Spleen (tissue), 11 donors: Measurements from ENCODE around the gene APOC4. TPM values are rescaled to one million over a fixed set of nuclear protein-coding genes. Genes with fewer than 3 reads are reported as not detected.
A peak's percentile ranks its signal among the peaks of the same experiment; 100 is the strongest.

Source experiments
- DNase-seq: peaks from one replicate; pipeline ENCODE4 v3.0.0-alpha.2; 2020
- H3K27ac ChIP-seq, 8 donors: fragments of 200-600 bp; sonication (generic) in 7 of 8; 1 replicate in 4 of 8; 2 replicates in 4 of 8; pipeline versions ENCODE4 v1.5.0 to v1.8.0; 2016 to 2021; ENCODE audit warnings: inconsistent platforms in 4 of 8, mild to moderate bottlenecking in 4 of 8, moderate library complexity in 1 of 8
- H3K27me3 ChIP-seq, 7 donors: fragments of 200-600 bp; sonication (generic) in 6 of 7; replicated peaks in 1 of 7; 1 replicate in 4 of 7; 2 replicates in 3 of 7; pipeline versions ENCODE4 v1.5.0 to v1.8.0; 2016 to 2021; ENCODE audit warnings: inconsistent platforms in 3 of 7, mild to moderate bottlenecking in 1 of 7
- H3K36me3 ChIP-seq, 6 donors: fragments of 200-600 bp; sonication (generic) in 5 of 6; 1 replicate in 4 of 6; 2 replicates in 2 of 6; pipeline versions ENCODE4 v1.5.0 to v1.8.0; 2016 to 2021; ENCODE audit warnings: inconsistent platforms in 2 of 6
- H3K4me1 ChIP-seq, 6 donors: fragments of 200-600 bp; sonication (generic) in 5 of 6; 1 replicate in 3 of 6; 2 replicates in 3 of 6; pipeline versions ENCODE4 v1.5.0 to v1.8.0; 2016 to 2021; ENCODE audit warnings: inconsistent platforms in 3 of 6
- H3K4me3 ChIP-seq, 8 donors: fragments of 200-600 bp; sonication (generic) in 7 of 8; 1 replicate in 4 of 8; 2 replicates in 4 of 8; pipeline versions ENCODE4 v1.5.0 to v1.8.0; 2016 to 2021; ENCODE audit warnings: inconsistent platforms in 4 of 8, mild to moderate bottlenecking in 4 of 8, moderate library complexity in 2 of 8
- H3K9me3 ChIP-seq, 8 donors: fragments of 200-600 bp; sonication (generic) in 7 of 8; 1 replicate in 4 of 8; 2 replicates in 4 of 8; pipeline versions ENCODE4 v1.5.0 to v1.8.0; 2016 to 2021; ENCODE audit warnings: inconsistent platforms in 4 of 8
- POLR2A ChIP-seq, 3 donors: fragments of 450-650 bp; IDR thresholded peaks; one replicate each; pipeline ENCODE4 v1.5.1; 2017; ENCODE audit warnings: antibody characterized with exemption in 3 of 3, mild to moderate bottlenecking in 1 of 3
- POLR2AphosphoS5 ChIP-seq, 3 donors: sonication (generic); formaldehyde crosslinking; IDR thresholded peaks; one replicate each; pipeline ENCODE4 v1.5.1; 2017; ENCODE audit warnings: antibody characterized with exemption in 3 of 3
- WGBS, 5 donors: extraction: QIAGEN DNeasy Blood & Tissue Kit in 3 of 5; methylation state at CpG; one replicate each; pipeline versions ENCODE4 v1.1.5 to v1.1.7; 2013 to 2018; 5-methylcytosine and 5-hydroxymethylcytosine counted together
- intact Hi-C: fragments of 100-400 bp; cut with DNase I; formaldehyde crosslinking; loops from one replicate; pipeline ENCODE4 v1.15.0; 2023; ENCODE audit warnings: low total_unique reads
- polyA plus RNA-seq, 3 donors: library from polyadenylated mRNA; stranded (reverse); fragments of 200-250 nt; gene quantifications; one replicate each; pipeline ENCODE4 v1.2.1, GENCODE V29; 2013
- total RNA-seq, 7 donors: library from RNA; depleted of rRNA in 3 of 7; stranded (reverse); fragments of >200 nt in 3 of 7; fragmentation: NEBNext Ultra II Directional in 4 of 7; extraction: Animal tissue kit (Norgen Biotek cat#: 25700) in 4 of 7; gene quantifications; one replicate each; pipeline versions ENCODE4 v1.1.0 to v1.2.1, GENCODE V29; 2016 to 2021
- TF ChIP-seq, protein P1 (sequence below), 11 experiments: fragments of 200-600 bp in 7 of 11; fragments of 450-650 bp in 4 of 11; sonication (generic) in 4 of 11; IDR thresholded peaks in 8 of 11; conservative IDR thresholded peaks in 3 of 11; 1 replicate in 7 of 11; 2 replicates in 4 of 11; pipeline versions ENCODE4 v1.4.0 to v1.8.0; 2016 to 2021; ENCODE audit warnings: antibody characterized with exemption in 11 of 11, inconsistent platforms in 4 of 11, mild to moderate bottlenecking in 1 of 11
- donor health status: healthy with polysubstance abuse.
- donor health status: DM: no; HTN: no; CAD: no; lungs with moderate emphysema.
- donor health status: DM: no; HTN: no; CAD: no.
- donor health status: Bipolar disorder and iron deficiency.
- donor health status: healthy.
- donor health status: DM: no; HTN: no; CAD: no.
- donor health status: DM: yes; HTN: yes; CAD: no.

Gene APOC4
- total and polyA plus RNA-seq, 10 donors = 0.24 to 0.42 (median 0.32) TPM; not detected in 7

DNA sequence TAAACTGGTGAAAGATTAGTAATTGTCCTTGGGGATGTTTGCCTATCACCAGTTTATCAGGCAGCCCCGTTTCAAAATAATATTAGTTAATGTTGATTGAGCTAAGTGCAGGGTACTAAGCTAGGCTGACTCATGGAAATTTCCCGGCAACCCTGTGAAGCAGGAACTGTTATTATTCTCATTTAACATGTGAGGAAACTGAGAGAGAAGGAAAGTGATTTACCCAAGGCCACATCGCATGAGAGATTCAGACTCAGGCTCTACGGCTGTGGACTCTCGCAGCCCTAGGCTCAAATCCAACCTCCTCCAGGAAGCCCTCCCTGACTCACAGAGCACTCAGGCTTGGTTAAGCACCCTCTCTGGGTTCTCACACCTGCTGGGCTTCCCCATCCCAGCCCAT, 32.8 kb downstream of the APOC4 start:
- Histone ChIP-seq H3K4me1 (peaks cover 0 to 14% (median 2%) of the 10 kb centered on the region in 6 donors), H3K27ac (no peak overlapping the region), H3K4me3 (no peak overlapping the region), H3K27me3 (no peaks in the 10 kb centered on the region), H3K36me3 (peaks cover 8 to 100% (median 72%) of the 10 kb centered on the region in 6 donors), H3K9me3 (no peaks in the 10 kb centered on the region)
- TF ChIP-seq, protein P1, sequence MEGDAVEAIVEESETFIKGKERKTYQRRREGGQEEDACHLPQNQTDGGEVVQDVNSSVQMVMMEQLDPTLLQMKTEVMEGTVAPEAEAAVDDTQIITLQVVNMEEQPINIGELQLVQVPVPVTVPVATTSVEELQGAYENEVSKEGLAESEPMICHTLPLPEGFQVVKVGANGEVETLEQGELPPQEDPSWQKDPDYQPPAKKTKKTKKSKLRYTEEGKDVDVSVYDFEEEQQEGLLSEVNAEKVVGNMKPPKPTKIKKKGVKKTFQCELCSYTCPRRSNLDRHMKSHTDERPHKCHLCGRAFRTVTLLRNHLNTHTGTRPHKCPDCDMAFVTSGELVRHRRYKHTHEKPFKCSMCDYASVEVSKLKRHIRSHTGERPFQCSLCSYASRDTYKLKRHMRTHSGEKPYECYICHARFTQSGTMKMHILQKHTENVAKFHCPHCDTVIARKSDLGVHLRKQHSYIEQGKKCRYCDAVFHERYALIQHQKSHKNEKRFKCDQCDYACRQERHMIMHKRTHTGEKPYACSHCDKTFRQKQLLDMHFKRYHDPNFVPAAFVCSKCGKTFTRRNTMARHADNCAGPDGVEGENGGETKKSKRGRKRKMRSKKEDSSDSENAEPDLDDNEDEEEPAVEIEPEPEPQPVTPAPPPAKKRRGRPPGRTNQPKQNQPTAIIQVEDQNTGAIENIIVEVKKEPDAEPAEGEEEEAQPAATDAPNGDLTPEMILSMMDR (IDR thresholded peaks at IDR 0.05 in 8 of 11, conservative IDR thresholded peaks at IDR 0.05 in 3 of 11) = no peak
- TF ChIP-seq POLR2A (IDR thresholded peaks at IDR 0.05) (no peak), POLR2AphosphoS5 (IDR thresholded peaks at IDR 0.05) (no peak)
- intact Hi-C loops = no loop called here
- WGBS, 5 donors = 80 to 92% (median 91%) methylated on average over 5 of the region's 5 CpGs
- DNase-seq = no peak

DNA sequence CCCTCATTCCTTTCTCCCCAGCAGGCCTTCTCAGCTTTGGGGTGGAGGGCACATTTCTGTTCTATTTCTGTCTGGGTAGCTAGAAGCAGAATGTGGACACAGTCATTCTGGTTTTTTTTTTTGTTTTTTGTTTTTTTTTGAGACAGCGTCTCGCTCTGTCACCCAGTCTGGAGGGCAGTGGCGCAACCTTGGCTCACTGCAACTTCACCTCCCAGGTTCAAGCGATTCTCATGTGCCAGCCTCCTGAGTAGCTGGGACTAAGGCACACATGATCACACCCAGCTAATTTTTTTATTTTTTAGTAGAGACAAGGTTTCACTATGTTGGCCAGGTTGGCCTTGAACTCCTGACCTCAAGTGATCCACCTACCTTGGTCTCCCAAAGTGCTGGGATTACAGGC, 33.4 kb downstream of the APOC4 start:
- H3K9me3 ChIP-seq = no peaks in the 10 kb centered on the region
- H3K4me1 ChIP-seq = peaks cover 0 to 12% (median 2%) of the 10 kb centered on the region in 6 donors
- WGBS, 5 donors = 96 to 98% (median 97%) methylated on average over 4 of the region's 4 CpGs
- intact Hi-C loops = no loop called here
- H3K36me3 ChIP-seq = peaks cover 8 to 100% (median 77%) of the 10 kb centered on the region in 6 donors
- TF ChIP-seq POLR2AphosphoS5 (IDR thresholded peaks at IDR 0.05) (no peak), POLR2A (IDR thresholded peaks at IDR 0.05) (no peak)
- TF ChIP-seq, protein P1 (IDR thresholded peaks at IDR 0.05 in 8 of 11, conservative IDR thresholded peaks at IDR 0.05 in 3 of 11) = no peak
- DNase-seq = no peak
- no peak overlapping the region for H3K27ac ChIP-seq
- H3K4me3 ChIP-seq = no peak overlapping the region
- no peaks in the 10 kb centered on the region for H3K27me3 ChIP-seq

DNA sequence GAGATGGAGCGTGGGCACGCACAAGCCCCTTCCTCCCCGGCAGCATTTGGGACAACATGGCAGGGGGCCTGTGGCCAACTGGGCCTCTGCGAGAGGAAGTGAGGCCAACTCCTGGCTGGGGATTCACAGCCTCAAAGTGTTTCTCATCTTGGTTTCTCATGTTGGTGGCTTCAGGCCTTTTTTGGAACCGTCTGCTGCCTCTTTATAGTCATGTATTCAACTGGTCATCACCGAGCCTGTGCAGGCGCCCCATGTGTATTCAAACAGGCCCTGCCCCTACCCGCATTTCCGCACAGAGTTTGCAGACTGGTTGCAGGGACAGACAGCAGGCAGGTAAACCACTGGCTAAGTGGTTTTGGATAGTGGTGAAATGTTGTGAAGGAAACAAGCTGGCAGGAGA, 42.0 kb downstream of the APOC4 start:
- H3K4me3 ChIP-seq = no peak overlapping the region
- H3K36me3 ChIP-seq = peaks cover 0 to 100% (median 89%) of the 10 kb centered on the region in 6 donors
- H3K9me3 ChIP-seq = no peaks in the 10 kb centered on the region
- no peaks in the 10 kb centered on the region for H3K27me3 ChIP-seq
- TF ChIP-seq, protein P1 (IDR thresholded peaks at IDR 0.05 in 8 of 11, conservative IDR thresholded peaks at IDR 0.05 in 3 of 11) = no peak
- TF ChIP-seq POLR2A (IDR thresholded peaks at IDR 0.05) (no peak), POLR2AphosphoS5 (IDR thresholded peaks at IDR 0.05) (no peak)
- WGBS, 5 donors = 82 to 91% (median 85%) methylated on average over 8 to 9 of the region's 9 CpGs
- intact Hi-C loops = no loop called here
- H3K27ac ChIP-seq = peak overlapping the region in 2 of 8 donors; percentile 13 to 27
- H3K4me1 ChIP-seq = peaks cover 0 to 19% (median 4%) of the 10 kb centered on the region in 6 donors
- DNase-seq = no peak

DNA sequence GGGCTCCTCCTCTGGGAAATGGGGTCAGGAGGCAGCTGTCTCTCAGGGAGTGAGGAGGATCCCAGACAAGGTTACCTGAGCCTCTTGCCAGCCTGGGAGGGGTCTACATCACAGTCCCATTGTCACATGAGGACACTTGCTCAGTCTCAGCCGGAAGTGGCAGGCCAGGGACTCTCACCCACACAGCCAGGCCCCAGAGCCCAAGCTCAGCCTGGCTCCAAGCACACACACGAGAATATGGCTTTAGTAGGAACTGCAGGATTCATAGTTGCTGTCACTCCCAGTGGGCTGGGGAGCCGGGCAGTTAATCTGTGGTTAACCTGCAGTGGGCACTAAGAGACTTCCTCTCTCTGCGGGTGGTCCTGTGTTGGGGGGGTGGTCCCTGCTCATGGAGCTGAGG, 43.4 kb downstream of the APOC4 start:
- H3K4me3 ChIP-seq = no peak overlapping the region
- intact Hi-C loops = no loop called here
- H3K9me3 ChIP-seq = no peaks in the 10 kb centered on the region
- 78 to 89% (median 82%) methylated on average over 4 of the region's 4 CpGs for WGBS, 5 donors
- H3K27ac ChIP-seq = peak overlapping the region in 3 of 8 donors; percentile 13 to 27 (median 16)
- no peaks in the 10 kb centered on the region for H3K27me3 ChIP-seq
- DNase-seq = peak; percentile 71
- H3K36me3 ChIP-seq = peaks cover 0 to 100% (median 86%) of the 10 kb centered on the region in 6 donors
- TF ChIP-seq POLR2AphosphoS5 (IDR thresholded peaks at IDR 0.05) = peak in 1 of 3 donors; percentile 25
- no peak for TF ChIP-seq POLR2A (IDR thresholded peaks at IDR 0.05)
- TF ChIP-seq, protein P1 (IDR thresholded peaks at IDR 0.05 in 8 of 11, conservative IDR thresholded peaks at IDR 0.05 in 3 of 11) = no peak
- H3K4me1 ChIP-seq = peaks cover 0 to 28% (median 10%) of the 10 kb centered on the region in 6 donors
